Posterior cingulate gyrus (tissue), 11 donors: ENCODE data around the gene EXOC3.

Experiments used
- DNase-seq, 10 donors: peaks; one replicate each; pipeline versions ENCODE4 v3.0.0 to v3.0.0-alpha.2; 2020 to 2021; ENCODE audit warnings: mixed read lengths in 3 of 10
- intact Hi-C: fragments of 100-400 bp; cut with DNase I; formaldehyde crosslinking; loops from one replicate; pipeline ENCODE4 v1.15.1; 2023

EXOC3 gene

DNA sequence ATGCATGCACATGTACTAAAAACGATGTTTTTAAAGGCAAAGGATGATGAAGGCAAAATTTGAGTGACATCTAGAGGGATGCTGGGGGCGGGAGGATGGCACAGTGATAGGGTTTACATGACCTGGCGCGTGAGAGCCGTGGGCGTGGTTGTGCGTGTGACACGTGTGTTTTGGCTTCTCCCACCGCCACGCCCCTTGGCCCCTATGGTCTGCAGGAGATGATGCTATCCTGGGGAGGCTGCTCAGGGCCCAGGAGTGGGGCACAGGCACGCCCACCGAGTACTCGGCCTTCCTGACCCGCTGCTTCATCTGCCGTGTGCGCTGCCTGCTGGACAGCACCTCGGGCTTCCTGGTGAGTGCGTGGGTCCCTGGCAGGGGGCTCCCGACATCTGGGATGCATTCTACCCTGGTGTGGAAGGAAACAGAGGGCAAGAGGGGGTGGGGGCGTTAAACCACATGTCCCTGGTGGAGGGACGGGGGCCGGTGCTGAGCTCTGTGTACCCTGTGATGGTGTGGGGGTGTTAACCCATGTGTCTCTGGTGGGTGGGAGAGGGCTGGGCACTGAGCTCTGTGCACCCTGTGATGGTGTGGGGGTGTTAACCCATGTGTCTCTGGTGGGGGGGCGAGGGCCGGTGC, 19.2 kb upstream of the EXOC3 start:
- DNase-seq, result peak in 3 of 10 donors; percentile 13 to 74 (median 59)

DNA sequence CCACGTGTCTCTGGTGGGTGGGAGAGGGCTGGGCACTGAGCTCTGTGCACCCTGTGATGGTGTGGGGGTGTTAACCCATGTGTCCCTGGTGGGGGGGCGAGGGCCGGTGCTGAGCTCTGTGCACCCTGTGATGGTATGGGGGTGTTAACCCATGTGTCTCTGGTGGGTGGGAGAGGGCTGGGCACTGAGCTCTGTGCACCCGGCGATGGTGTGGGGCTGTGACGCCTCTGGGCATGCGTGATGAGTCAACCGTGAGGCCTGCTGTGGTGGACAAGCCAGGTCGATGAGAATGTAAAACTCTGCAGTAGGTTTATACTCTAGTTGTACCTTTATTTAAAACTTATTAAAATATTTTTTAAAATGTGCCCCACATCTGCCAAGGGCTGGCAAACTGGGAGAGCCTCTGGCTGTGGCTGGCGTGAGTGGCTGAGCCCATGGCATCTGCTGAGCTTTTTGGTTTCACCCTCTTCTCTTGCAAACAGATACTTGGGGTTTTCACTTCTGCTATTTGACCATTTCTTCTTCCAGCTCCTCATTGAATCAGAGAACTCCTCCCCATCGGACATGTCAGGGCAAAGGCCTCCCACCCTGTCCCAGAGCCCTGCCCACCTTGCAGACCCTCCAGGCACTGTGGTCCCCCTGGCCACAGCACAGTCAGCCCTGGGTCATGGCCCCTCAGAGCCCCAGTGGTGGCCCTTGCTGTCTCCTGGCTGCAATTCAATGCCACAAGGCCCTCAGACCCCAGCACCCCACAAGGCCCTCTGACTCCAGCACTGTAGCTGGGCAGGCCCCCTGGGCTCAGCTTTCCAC, 18.5 kb upstream of the EXOC3 start:
- intact Hi-C loops, result loop anchor here (5.0 kb wide), 1 partner anchor 107 kb away; no protein-coding TSS in a partner anchor
- DNase-seq, result peak in 2 of 10 donors; percentile 14 to 80

More for the DNA sequence above, 19.2 kb upstream of the EXOC3 start:
- intact Hi-C loops, result no loop called here

DNA sequence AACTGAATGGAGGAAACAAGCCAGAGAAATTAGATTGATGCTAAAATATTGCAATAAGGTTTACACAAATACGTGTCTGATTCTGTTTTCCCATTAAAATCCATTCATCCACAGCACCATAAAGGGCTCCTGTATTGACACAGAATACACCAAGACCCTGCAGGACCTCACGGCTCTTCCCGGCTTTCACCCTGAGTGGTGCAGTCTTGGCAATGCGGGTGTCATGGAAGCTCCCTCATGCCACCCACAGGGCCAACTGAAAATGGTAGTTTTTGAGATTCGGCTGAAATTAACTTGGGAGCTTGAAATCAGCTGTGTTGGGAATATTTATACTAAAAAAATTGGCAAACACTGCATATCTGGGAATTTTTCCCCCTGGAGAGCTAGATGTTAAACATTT, 17.3 kb upstream of the EXOC3 start:
- DNase-seq, result peak in 2 of 10 donors; percentile 43 to 89

DNA sequence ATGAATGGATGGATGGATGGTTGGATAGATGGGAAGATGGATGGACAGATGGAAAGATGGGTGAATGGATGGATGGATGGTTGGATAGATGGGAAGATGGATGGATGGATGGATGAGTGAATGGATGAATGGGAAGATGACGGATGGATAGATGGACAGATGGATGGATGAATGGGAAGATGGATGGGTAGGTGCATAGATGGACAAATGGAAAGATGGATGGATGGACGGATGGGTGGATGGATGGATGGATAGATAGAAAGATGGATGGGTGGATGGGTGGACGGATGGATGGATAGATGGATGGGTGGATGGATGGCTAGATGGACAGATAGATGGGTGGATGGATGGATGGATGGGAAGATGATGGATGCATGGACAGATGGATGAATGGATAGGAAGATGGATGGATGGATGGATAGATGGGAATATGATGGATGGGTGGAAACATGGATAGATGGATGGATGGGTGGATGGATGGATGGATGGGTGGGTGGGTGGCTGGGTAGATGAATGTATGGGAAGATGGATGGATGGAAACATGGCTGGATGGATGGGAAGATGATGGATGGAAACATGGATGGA, 16.5 kb upstream of the EXOC3 start:
- DNase-seq, result no peak
- intact Hi-C loops, result loop anchor here (5.0 kb wide), 1 partner anchor 109 kb away; no protein-coding TSS in a partner anchor

More for the DNA sequence above, 17.3 kb upstream of the EXOC3 start:
- intact Hi-C loops, result loop anchor here (5.0 kb wide), 1 partner anchor 108 kb away; no protein-coding TSS in a partner anchor

DNA sequence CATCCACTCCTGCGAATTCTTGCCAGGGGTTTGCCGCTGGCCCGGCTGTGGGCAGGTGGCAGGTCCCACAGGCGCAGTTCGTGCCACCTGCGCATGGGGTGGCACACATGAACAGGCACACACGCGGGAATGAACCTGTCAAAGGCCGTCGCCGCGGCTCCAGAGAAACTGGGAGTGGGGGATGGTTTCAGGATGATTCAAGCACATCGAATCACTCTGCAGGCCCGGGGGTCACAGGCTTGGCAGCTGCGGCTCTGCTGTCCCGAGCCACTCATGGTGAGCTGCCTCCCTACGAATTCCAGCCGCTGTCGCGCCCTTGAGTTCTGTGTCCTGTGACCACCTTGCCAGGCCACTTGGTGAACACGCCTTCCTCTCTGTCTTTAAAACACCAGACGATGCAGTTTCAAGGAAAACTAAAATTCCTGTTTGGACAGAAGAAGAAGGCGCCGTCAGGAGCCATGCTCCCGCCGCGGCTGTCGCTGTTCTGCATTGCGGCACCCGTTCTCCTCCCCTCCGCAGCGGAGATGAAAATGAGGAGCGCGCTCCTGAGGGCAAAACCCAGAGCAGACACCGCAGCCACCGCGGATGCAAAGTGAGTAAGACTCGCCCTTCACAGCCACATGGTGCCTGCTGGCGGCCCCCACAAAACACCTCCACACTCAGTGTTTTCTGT, 15.4 kb upstream of the EXOC3 start:
- intact Hi-C loops, result loop anchor here (5.0 kb wide), 1 partner anchor 110 kb away; no protein-coding TSS in a partner anchor
- DNase-seq, result peak in 3 of 10 donors; percentile 2 to 87 (median 85)

DNA sequence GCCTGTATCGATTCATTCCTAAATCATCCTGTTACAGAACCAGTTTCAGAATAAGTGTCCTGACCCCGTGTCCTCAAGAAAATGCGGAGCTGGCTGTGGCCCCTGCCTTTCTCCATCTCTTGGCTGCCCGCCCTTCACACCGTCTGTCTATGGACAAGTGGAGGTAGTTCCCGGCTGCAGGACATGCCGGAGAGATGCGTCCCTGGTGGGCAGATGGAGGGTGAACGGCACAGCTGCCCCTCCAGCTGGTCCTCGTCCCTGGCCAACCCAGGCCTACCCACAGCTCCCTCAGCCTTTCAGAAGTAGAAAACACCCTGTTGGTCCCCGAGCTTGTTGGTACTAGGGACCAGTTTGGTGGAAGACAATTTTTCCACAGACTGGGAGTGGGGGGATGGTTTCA, 14.8 kb upstream of the EXOC3 start:
- intact Hi-C loops, result loop anchor here (5.0 kb wide), 1 partner anchor 111 kb away; no protein-coding TSS in a partner anchor
- peak in 2 of 10 donors; percentile 3 to 85 for DNase-seq

DNA sequence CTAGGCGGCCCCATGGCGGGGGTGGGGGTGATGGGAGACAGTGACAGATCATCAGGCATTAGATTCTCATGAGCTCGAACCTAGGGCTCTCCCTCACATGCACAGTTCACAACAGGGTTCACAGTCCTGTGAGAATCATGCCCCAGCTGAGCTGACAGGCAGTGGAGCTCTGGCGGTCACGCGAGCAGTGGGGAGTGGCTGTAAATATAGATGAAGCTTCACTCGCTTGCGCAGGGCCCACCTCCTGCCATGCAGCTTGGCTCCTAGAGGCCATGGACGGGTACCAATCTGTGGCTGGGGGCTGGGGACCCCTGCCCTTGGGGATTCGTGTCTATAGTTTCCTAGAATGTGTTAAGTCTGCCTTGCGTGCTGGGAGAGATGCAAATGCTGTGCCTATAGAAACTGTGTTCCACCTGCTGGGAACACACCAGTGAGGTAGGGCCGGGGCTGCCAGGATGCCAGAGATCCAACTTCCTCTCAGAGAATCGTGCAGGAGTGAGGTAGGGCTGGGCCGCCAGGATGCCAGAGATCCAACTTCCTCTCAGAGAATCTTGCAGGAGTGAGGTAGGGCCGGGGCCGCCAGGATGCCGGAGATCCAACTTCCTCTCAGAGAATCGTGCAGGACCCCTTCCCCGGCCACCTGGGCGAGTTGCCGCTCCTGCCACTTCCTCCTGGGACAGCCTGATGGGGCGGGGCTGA, 14.1 kb upstream of the EXOC3 start:
- intact Hi-C loops, result loop anchor here (5.0 kb wide), 1 partner anchor 112 kb away; no protein-coding TSS in a partner anchor
- peak in 2 of 10 donors; percentile 7 to 45 for DNase-seq

DNA sequence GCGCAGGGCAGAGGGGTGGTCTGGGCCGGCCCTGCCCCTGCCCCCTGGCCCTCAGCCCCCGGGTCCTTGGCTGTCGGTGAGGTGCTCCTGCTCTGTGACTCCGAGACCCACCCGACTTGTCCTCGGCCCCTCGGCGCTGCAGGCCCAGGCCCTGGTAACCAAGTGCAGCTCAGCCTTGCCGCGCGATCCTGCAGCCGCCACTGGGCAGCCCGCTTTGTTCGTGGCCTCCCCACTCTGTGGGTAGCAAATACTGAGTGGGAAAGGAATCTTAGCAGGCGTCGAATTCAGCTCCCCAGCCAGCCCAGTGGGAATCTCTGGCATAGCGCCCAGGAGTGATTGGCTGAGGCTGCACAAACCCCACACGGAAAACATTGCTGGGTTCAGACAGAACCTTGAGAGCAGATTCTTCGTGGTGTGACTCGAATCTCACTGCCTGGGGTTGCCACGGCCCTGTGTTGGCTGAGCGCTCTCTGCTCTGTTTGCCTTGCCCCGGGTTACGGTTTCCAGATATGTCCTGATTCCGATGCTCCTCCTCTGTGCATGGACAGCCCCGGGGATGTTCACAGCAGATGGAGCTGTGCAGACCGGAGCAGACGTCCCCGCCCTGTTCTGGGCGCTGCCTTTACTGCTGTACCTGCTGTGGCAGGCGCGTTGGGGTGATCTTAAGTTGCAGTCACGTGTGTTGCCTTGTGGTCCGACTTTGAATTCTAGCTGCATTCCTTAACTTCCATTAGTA, 13.4 kb upstream of the EXOC3 start:
- DNase-seq, result peak in 3 of 10 donors; percentile 16 to 88 (median 86)
- intact Hi-C loops, result loop anchor here (5.0 kb wide), 1 partner anchor 112 kb away; no protein-coding TSS in a partner anchor

DNA sequence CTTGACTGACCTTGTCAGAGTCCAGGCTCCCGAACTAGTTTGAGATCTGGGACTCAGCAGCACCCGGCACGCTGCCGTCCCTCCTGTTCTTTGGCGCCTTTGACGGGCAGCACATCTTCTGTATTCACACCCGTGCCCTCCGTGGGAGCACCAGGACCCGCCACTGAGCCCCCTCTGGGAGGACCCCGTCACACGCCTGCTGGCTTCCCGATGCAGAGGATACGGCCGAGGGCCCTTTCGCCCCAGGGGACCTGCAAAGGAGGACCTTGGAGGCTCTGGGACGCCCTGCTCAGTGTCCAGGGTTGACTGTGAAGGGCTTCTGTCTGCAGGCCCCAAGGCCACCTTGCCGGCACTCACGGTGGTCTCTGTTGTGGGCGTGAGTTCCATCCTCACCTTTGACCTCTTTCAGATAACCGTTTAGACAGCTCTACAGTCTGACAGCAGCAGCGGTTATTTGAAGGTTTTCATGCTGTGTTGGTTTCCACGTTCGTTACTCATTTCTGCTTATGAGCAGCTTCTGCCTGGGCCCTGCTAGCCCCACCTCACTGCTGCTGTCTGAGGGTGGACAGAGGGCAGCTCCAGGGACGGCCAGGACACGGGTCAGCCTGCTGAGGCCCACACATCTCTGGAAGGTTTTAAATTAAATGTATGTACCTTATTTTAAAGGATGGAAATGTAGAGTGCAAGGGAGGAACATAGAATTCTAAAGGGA, 12.6 kb upstream of the EXOC3 start:
- intact Hi-C loops, result no loop called here
- peak in 2 of 10 donors; percentile 11 to 83 for DNase-seq

DNA sequence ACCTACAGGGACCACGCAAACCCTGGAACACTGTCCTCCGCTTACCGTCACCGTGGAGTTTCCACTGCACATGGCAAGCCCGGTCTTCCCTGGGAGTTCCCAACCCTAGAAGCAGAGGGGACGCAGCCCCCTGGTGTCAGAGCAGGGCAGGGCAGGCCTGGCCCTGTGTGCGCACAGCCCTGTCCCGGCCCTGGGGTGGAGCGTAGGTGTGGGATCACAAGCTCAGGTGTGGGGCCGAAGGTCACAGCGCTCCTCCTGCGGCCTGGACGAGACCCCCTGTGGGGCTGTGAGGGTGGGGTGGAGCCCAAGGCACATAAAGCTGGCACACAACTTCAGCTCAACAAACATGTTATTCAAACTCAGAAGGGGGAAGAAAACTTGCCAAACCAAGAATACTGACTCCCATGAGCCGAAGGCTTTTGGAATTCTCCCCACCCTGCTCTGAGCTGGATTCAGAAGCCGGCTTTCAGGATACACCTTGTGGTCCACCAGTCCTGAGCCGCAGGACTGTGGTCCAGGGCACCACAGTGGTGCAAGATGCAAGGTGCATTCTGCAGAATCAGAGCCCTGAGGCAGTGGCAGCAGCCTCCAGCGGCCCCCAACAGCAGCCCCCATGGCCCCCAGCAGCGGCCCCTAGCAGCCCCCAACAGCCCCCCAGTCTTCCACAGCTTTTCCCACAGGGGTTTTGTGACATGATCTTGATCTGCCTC, 11.8 kb upstream of the EXOC3 start:
- intact Hi-C loops, result no loop called here
- peak in 2 of 10 donors; percentile 15 to 80 for DNase-seq

DNA sequence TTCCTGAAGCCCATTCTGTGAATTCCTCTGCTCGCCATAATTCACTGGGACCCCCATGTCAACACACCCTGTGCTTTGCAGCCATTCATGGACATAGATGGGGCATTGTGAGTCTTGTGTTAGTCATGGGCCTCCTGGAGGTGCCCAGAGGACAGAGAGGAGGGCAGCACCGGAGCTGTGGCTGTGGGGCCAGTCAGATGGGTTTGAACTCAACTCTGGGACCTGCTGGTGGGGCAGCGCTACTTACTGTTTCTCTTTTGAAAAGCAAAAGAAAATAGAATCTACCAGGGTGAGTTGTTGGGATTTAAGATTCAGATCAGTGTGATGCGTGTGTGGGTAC, 11.3 kb upstream of the EXOC3 start:
- intact Hi-C loops, result no loop called here
- peak in 1 of 10 donors; percentile 3 for DNase-seq

DNA sequence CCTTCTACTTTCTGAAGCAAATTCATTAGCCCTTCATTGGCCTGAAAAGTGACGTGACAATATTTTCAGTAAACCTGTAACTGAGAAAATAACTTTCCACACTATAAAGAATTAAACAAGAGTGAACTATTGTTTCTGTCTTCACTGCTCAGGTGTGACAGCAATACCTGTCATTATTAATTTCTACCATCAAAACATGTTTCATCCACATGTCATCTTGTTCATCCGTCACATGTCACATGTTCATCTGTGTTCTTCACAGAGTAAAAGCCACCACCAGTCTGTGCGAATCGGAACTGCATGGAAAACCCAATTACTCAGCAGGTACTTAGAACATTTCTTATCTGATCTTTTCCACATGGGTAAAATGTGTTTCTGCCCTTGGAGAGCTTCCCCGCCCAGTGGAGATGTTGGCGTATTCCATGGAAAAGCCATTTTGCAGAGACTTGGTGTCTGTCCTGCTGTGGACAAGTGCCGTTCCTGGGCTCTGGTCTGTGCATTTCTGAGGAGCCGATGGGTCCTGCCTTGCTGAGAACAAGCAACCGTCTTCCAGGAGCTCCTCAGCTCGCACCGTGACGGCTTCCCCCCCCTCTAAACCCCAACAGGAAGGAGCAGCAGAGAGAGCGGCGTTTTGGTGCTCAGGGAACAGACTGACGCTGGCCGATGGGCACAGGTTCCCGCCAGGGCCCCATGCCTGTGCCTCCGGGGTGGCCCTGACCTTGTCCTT, 10.6 kb upstream of the EXOC3 start:
- intact Hi-C loops, result no loop called here
- DNase-seq, result peak in 1 of 10 donors; percentile 7

DNA sequence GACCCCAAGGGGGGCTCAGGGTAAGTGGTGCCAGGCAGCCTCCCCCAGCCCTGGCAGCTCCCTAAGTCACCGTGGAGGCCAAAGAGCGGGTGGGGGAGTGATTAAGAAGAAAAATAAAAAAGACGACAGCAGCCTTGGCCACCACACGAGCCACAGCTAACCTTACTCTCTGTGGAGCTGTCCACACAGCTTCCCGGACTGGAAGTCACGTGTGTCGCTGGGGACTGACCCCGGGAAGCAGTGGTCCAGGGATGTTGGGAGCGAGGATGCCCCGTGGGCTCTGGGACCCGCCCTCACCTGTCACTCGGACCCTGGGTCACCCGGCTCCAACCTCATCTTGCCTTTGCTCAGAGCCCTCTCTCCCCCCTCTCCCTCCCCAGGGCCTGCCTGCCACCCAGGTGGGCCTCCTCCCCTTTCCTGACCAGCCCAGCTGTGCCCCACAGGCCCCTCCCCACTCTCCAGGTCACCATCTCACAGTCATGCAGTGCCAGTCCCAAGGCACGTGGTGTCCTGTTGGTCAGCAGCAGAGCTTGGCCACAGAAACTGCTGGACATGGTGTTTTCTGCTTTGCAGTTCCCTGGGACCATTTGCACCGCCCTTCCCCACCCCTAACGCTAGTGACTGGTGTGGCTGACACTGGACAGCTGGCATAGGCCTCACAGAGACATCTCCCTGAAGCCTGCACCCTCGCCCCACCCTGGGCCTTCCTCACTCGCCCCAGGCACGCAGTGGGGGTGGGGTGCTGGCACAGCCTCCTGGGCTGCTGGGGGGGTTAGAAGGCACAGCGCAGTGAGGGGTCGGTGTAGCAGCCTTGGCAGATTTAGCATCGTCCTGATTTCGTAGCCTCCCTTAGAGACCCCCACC, 9.8 kb upstream of the EXOC3 start:
- peak in 2 of 10 donors; percentile 2 to 74 for DNase-seq
- intact Hi-C loops, result no loop called here

DNA sequence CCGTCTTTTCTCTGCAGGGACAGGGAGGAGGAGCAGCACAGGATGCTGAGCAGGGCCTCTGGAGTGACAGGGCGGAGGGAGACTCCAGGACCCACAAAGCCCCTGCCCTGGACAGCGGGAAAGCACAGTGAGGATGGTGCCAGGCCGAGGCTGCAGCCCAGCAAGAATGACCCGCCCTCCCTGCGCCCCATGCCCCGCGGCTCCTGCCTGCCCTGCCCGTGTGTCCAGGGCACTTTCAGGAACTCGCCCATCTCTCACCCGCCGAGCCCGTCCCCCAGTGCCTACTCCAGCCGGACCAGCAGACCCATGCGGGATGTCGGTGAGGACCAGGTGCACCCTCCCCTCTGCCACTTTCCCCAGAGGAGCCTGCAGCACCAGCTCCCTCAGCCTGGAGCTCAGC, 9.1 kb upstream of the EXOC3 start:
- intact Hi-C loops, result no loop called here
- DNase-seq, result peak in 2 of 10 donors; percentile 9 to 67

DNA sequence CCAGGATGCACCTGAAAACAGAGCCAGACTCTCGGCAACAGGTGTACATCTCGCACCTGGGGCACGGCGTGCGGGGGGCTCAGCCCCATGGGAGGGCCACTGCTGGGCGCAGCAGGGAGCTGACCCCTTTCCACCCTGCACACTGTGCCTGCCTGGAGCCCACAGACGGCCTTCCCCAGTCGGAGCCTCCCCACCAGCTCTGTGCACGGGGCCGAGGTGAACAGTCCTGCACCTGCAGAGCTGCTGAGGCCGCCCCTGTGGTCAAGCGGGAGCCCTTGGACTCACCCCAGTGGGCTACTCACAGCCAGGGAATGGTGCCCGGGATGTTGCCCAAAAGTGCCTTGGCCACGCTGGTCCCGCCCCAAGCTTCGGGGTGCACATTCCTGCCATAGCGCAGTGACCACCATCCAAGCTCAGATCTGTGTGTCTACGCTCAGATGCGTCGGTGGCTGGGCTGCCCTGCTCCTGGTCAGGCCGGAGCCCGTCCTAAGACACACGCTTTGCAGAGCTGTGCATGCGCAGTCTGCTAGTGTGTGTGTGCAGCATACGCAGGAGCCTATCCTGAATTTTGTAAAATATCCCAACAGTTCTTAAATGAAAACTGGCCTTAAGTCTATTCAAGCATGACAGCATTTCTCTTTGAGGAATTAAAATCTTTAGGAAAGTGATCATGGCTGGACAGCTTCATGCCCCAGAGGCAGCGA, 8.4 kb upstream of the EXOC3 start:
- intact Hi-C loops, result no loop called here
- peak in 2 of 10 donors; percentile 65 to 67 for DNase-seq
